Uterus (tissue), 2 donors: ENCODE results near the gene MEIS2.

ENCODE experiments used
- CTCF ChIP-seq, 4 experiments: fragments of 200-600 bp in 2 of 4; fragments of 450-650 bp in 2 of 4; sonication (generic) in 2 of 4; IDR thresholded peaks; one replicate each; pipeline ENCODE4 v1.5.1; 2016 to 2019; ENCODE audit warnings: antibody characterized with exemption in 4 of 4, mild to moderate bottlenecking in 2 of 4, moderate library complexity in 1 of 4
- POLR2A ChIP-seq, 2 donors: fragments of 450-650 bp; IDR thresholded peaks; one replicate each; pipeline ENCODE4 v1.6.1; 2016; ENCODE audit warnings: antibody characterized with exemption in 2 of 2, mild to moderate bottlenecking in 1 of 2, moderate library complexity in 1 of 2

DNA sequence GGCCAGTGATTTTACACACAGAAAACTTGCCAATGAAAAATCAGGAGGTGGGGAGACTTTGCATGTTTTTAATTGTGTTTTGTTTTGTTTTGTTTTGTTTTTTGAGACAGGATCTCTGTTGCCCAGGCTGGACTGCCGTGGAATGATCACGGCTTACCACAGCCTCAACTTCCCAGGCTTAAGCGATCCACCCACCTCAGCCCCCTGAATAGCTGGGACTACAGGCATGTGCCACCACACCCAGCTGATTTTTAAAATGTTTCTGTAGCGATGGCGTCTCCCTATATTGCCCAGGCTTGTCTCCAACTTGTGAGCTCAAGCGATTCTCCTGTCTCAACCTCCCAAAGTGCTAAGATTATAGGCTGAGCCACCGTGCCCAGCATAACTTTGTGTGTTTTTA is 46.0 kb downstream of the MEIS2 start:
- no peak for TF ChIP-seq CTCF (IDR thresholded peaks at IDR 0.05)
- no peak for TF ChIP-seq POLR2A (IDR thresholded peaks at IDR 0.05)
